ENCODE data around the gene ZNF441.

DNA sequence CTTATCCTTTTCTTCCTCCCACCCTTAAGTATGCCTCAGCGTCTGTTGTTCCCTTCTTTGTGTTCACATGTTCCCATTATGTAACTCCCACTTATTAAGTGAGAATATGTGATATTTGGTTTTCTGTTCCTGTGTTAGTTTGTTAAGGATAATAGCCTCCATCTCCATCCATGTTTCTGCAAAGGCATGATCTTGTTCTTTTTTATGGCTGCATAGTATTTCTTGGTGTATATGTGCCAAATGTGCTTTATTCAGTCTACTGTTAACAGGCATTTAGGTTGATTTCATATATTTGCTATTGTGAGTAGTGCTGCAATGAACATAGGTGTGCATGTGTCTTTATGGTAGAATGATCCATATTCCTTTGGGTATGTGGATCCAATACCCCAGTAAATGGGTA lies 3.2 kb upstream of the ZNF441 start:
- TF ChIP-seq, protein P1, sequence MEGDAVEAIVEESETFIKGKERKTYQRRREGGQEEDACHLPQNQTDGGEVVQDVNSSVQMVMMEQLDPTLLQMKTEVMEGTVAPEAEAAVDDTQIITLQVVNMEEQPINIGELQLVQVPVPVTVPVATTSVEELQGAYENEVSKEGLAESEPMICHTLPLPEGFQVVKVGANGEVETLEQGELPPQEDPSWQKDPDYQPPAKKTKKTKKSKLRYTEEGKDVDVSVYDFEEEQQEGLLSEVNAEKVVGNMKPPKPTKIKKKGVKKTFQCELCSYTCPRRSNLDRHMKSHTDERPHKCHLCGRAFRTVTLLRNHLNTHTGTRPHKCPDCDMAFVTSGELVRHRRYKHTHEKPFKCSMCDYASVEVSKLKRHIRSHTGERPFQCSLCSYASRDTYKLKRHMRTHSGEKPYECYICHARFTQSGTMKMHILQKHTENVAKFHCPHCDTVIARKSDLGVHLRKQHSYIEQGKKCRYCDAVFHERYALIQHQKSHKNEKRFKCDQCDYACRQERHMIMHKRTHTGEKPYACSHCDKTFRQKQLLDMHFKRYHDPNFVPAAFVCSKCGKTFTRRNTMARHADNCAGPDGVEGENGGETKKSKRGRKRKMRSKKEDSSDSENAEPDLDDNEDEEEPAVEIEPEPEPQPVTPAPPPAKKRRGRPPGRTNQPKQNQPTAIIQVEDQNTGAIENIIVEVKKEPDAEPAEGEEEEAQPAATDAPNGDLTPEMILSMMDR (IDR thresholded peaks at IDR 0.05), result no peak
- TF ChIP-seq POLR2A (IDR thresholded peaks at IDR 0.05), result no peak
- no peak for TF ChIP-seq POLR2AphosphoS5 (IDR thresholded peaks at IDR 0.05)
